ENCODE data around the gene E2F4. TPM values are rescaled to one million over a fixed set of nuclear protein-coding genes. Genes with fewer than 3 reads are reported as not detected.

E2F4 gene
- total RNA-seq, 1 donor from 2014 or later = 66.5 TPM

- Histone ChIP-seq H3K4me3 (peak within 1 kb of the TSS; percentile 68), H3K9me3 (no peaks in the 10 kb centered on the region), H3K27ac (peak within 1 kb of the TSS; percentile 84), H3K27me3 (ENCODE audit: low read depth) (peaks cover 12% of the 10 kb centered on the region), H3K36me3 (peaks cover 37% of the 10 kb centered on the region), H3K4me1 (peaks cover 33% of the 10 kb centered on the region)
- ATAC-seq (peak; percentile 82 to 86), DNase-seq (peak; percentile 84)
- intact Hi-C loops (cut with DNase I) = loop anchor here (10.0 kb wide), 1 partner anchor 176 kb away; no protein-coding TSS in a partner anchor
- no peak for TF ChIP-seq CTCF (IDR thresholded peaks at IDR 0.05)
These were observed 41.0 kb upstream of the E2F4 start, which contains the start of gene B3GNT9 for GRCh38 chr16:67150833-67151396. Gene B3GNT9 (minus strand): TSS chr16:67150998. CDS start chr16:67150485, 513 bp downstream.

DNA sequence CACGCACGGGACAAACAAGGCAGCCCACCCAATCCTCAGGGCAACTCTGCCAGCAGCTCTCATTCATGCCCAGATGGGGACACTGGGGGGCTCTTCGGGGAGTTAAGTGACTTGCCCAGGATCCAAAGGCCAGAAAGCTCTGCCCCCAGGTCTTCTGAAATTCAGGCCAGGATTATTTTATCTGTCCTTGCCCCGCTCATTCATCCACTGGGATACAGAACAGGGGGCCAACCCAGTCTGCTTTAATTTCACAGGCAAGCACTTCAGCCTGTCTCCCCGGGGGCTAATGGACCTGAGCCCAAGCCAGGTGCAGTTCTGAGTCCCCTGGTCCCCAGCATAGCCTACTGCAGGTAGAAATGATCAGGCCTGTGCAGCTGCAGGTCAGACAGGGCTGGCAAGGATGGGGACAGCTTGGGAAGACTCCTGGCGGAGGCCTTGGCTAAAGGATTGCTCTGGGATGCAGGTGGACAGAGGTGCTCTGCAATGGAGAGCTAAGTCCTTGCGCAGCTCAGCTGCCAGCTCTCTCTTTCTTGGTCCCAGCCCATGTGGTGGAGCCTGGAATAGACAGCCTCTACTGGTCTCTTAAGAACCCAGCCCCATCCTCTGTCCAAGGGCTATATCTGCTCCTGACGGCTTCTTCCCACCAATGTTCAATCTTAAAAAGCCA, 40.4 kb upstream of the E2F4 start:
- TF ChIP-seq CTCF (IDR thresholded peaks at IDR 0.05) = no peak
- Histone ChIP-seq H3K36me3 (peaks cover 30% of the 10 kb centered on the region), H3K4me3 (peak overlapping the region; percentile 68), H3K9me3 (no peaks in the 10 kb centered on the region), H3K4me1 (peaks cover 33% of the 10 kb centered on the region), H3K27me3 (ENCODE audit: low read depth) (peaks cover 12% of the 10 kb centered on the region), H3K27ac (peak overlapping the region; percentile 84)
- DNase-seq = no peak
- intact Hi-C loops (cut with DNase I) = loop anchor here (10.0 kb wide), 1 partner anchor 177 kb away; no protein-coding TSS in a partner anchor
- no peak for ATAC-seq

- H3K4me3 ChIP-seq = no peak overlapping the region
- H3K27me3 ChIP-seq (ENCODE audit: low read depth) = peaks cover 12% of the 10 kb centered on the region
- TF ChIP-seq CTCF (IDR thresholded peaks at IDR 0.05) = no peak
- peaks cover 4% of the 10 kb centered on the region for H3K36me3 ChIP-seq
- intact Hi-C loops (cut with DNase I) = loop anchor here (10.0 kb wide), 1 partner anchor 180 kb away; no protein-coding TSS in a partner anchor
- H3K27ac ChIP-seq = no peak overlapping the region
- no peaks in the 10 kb centered on the region for H3K9me3 ChIP-seq
- H3K4me1 ChIP-seq = peaks cover 41% of the 10 kb centered on the region
- ATAC-seq (no peak), DNase-seq (no peak)
These were observed 37.2 kb upstream of the E2F4 start for GRCh38 chr16:67154578-67155294.

- peaks cover 33% of the 10 kb centered on the region for H3K4me1 ChIP-seq
- no peaks in the 10 kb centered on the region for H3K9me3 ChIP-seq
- no peak overlapping the region for H3K4me3 ChIP-seq
- intact Hi-C loops (cut with DNase I) = loop anchor here (10.0 kb wide), 1 partner anchor 181 kb away; no protein-coding TSS in a partner anchor
- ATAC-seq (peak; percentile 62 to 75), DNase-seq (peak; percentile 85)
- H3K27ac ChIP-seq = no peak overlapping the region
- H3K36me3 ChIP-seq = peaks cover 4% of the 10 kb centered on the region
- peaks cover 5% of the 10 kb centered on the region for H3K27me3 ChIP-seq (ENCODE audit: low read depth)
- TF ChIP-seq CTCF (IDR thresholded peaks at IDR 0.05) = peak; percentile 99
These were observed 36.4 kb upstream of the E2F4 start for GRCh38 chr16:67155295-67156142.
